ENCODE measurements around the gene EPHB2.
"Not testable (repeated sequence)": the region's sequence is repeated elsewhere in the genome, so short reads cannot be mapped to it uniquely, and the experiment has no call there.

Gene EPHB2

GRCh38 chr1:22710701-22711049 lies at the start of gene EPHB2:
EPHB2 (plus strand) TSS chr1:22710839; CDS start chr1:22710983, 144 bp downstream.
- peak; percentile 32 for DNase-seq

DNA sequence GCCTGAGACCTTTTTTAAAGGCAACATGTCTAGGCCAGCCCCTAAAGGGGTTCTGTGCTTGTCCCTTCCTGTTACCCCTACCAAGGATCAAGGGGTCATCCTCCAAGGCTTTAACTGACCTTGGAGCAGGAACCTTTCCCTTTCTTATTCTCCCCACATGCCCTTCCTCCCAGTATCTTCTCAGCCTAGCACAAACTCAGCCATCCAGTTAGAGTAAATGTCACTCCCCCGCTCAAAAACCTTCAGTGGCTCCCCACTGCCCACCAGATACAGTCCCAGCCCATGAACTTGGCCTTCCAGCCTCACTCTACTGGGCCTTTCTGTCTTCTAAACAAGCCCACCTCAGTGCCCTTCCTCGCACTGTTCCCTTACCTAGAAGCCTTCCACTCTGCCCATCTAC lies 48.8 kb upstream of the EPHB2 start:
- no peak for DNase-seq

GRCh38 chr1:22662318-22662717 lies 48.3 kb upstream of the EPHB2 start:
- DNase-seq: no peak

DNA sequence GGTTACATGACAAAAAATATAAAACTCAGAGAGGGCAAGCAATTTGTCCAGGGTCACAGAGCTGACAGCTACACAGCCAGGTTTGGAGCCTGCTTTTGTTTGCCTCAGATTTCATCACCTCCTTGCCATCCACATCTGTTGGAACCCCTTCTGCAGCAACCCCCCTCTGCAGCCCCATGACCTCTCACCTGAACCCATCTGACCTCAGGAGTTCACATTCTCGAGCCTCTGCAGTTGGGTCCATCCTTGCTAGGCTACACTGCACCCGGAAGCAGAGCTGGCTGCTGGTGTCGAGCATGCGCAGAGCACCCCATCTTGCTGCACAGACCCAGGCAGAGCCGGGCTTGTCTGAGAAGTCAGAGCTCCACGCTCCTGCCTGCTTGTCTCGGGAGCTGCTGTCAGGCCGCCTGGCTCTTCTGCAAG lies 47.6 kb upstream of the EPHB2 start:
- no peak for DNase-seq

DNA sequence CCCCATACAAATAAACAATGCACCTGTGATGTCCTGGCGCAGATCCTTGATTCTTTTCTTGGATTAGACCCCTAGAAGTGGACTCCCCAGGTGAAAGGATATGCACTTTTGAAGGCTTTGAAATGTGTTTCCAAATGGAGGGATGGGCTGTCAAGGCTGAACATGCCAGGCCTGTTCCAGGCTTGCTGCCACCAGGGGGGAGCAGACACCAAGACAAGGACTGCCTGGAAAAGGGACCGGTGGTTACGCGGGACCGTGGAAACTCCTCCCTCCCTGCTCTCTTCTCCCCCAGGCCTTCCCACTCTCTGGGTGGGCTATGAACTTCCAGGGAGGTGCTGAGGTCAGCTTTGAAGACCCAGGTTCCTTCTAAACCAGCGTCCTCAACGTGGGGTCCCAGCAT lies 44.9 kb upstream of the EPHB2 start:
- DNase-seq: no peak

- no peak for DNase-seq
Observed at GRCh38 chr1:22666412-22666811, 44.2 kb upstream of the EPHB2 start.

DNA sequence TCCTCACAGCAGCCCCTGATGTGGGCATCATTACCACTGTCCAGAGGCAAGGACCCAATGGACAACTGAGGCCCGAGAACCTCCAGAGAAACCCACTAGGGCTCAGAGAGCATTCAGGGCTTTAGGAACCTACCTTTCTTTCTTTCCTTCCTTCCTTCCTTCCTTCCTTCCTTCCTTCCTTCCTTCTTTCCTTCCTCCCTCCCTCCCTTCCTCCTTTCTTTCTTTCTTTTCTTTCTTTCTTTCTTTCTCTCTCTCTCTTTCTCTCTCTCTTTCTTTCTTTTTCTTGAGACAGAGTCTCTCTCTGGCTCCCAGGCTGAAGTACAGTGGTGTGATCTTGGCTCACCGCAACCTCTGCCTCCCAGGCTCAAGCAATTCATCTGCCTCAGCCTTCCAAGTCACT lies 41.8 kb upstream of the EPHB2 start:
- DNase-seq: not testable (repeated sequence)

DNA sequence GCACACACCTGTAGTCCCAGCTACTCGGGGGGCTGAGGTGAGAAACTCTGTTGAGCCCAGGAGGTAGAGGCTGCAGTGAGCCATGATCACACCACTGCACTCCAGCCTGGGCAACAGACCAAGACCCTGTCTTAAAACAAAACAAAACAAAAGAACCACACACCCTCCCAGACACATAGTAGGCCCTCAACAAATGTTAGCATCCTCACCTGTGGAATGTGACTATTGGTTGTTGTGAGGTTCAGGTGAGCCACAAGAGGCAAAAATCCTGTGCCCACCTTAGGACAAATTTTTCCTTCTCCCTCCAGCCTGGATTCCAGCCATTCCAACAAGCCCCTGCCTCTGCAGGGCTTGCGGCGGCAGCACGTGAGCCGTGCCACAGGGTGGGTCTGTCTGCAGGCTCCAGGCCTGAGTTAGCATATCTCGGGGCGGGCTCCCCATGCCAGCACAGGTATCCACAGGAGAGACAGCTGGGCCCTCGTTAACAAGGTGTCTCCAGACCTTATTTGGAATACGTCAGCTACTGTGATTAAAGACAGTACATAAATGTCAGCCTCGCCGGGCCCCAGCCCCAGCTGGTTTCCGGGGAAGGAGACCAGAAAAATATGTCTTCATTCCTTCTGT lies 40.2 kb upstream of the EPHB2 start:
- DNase-seq: no peak

DNA sequence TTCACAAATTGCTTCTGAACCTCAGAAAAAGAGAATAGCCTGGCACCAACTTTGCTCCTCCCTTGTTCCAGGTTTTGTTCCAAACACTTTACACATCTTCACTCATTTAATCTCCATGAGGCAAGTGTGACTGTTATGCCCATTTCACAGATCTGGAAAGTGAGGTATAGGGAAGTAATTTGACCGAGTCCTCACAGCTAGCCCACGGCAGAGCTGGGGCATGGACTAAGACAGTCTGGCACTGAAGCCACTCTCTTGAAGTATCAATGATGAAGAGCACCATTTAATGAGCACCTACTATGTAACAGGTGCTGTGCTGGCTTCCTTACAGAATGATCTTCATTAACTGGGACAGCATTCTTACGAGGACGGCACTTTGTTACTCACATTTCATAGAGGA lies 38.6 kb upstream of the EPHB2 start:
- DNase-seq: no peak

DNA sequence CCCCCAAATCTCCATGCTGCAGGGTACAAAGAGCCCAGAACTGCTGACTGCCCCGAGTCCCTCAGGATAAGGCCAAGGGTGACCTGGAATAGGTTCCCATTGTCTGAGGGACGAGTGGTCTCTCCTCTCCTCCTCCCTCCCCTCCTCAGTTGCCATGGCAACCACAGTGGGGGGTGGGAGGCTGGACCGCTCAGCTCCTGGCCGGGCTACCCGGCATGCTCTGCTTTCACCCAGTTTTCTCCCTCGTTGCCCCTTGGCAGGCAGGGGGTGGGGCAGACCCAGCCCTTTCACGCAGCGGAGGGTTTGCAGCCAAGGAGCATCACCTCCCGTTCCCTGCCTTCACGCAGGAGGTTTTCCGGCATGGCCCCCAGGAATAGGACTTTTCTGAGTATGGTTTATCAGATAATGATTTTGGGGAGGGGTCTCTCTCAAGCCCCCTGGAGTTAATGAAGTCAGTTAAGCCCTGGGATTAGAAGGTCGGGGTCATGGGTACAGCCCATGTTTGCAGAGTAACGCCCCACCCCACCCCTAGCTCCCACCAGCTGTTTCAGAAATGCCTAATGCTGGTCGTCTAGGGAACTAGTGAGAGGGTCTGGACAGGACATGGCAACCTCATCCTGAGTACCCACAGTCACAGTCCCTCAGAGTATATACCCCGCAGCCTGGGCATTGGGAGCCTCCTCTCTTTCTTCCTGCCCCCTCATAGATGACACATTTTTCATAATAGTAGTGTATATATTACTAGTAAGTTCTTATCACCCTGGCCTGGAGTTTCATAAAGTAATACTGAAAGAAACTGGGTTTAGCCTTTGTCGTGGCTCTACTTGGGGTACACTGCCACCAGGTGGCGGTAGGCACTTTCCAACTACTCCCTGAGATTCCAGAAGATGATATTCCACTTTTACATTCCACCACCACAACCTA lies 36.9 kb upstream of the EPHB2 start:
- DNase-seq: peak; percentile 16

DNA sequence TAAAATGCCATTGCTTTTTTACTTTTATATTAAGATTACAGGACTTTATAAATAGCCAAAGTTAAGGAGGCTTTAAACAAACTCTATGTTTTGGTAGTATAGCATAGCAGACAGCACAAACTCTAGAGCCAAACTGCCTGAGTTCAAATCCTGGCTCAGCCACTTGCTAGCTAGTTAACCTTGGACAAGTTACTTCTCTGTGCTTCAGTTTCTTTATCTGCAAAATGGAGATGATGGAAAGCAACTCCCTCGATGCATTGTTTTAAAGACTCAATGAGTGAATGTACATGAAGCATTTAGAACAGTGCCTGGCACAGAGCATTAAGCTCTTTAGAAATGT lies 36.3 kb upstream of the EPHB2 start:
- DNase-seq: no peak

DNA sequence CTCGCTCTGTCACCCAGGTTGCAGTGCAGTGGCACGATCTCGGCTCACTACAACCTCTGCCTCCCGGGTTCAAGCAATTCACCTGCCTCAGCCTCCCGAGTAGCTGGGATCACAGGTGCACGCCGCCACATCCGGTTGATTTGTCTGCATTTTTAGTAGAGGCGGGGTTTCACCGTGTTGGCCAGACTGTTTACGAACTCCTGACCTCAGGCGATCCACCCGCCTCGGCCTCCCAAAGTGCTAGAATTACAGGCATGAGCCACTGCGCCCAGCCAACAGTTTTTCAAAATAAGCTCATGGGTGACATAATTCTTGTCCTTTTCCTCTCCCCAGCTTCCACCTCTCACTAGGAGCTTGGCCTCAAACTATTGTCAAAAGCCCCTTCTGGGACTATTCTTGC lies 34.5 kb upstream of the EPHB2 start:
- not testable (repeated sequence) for DNase-seq

DNA sequence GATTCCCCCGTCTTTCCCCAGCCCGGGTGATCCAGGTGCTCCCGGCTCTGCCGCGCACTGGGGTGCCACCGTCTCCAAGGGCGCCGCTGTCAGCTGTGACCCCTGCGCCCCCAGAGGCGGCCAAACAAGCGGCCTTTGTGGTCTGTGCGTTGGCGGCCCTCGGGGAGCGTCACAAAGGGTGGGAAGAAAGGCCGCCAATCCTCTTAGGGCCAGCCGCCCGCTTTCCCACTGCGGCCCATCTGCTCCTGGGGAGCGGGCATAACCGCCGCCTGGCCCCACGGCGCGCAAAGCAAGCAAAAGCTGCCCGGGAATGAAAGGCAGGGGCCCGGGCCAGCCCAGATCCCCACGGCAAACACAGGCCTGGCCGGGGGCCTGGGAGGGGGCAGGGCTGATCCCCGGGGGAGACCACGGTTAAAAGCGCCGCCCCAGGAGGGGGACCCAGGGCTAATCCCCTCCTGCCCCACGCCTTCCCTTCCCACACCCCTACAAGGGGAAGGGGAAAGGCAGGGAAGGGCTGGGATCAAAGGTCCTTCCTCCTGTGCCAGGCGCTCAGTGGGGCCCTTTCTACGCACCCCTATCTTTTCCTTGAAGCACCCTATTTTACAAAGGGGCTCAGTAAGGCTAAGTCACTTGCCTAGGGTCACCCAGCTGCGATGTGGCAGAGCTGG lies 33.6 kb upstream of the EPHB2 start:
- no peak for DNase-seq

- DNase-seq: no peak
Observed at GRCh38 chr1:22677931-22678896, 32.4 kb upstream of the EPHB2 start.

- no peak for DNase-seq
Observed at GRCh38 chr1:22680726-22681125, 29.9 kb upstream of the EPHB2 start.

DNA sequence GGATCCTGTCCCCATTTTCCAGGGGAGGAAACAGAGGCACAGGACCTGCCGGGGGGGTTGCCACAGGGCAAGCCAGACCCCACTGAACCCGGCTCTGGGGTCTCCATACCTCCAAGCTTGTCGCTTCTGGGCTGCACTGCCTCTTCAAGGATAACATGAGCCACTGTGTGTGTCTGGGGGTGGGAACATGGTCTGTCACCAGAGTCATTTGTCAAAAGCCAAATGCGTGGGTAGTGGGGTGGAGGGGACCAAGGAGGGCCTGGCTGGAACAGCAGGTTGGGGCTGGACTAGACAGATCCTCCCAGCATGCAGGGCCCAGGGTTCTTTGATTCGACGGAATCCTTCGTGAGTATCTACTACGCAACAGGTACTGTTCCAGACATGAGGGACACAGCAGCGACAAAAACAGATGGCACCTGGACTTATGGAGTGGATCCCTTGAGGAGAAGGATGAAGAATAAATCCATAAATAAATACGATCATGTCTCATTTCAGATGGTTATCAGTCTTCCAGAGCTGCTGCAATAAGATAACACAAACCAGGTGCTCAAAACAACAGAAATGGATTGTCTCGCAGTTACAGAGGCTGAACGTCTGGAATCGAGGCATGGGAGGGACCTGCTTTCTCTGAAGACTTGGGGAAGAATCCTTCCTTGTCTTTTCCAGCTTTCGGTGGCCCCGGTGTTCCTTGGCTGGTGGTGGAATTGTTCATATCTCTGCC lies 28.9 kb upstream of the EPHB2 start:
- DNase-seq: no peak

DNA sequence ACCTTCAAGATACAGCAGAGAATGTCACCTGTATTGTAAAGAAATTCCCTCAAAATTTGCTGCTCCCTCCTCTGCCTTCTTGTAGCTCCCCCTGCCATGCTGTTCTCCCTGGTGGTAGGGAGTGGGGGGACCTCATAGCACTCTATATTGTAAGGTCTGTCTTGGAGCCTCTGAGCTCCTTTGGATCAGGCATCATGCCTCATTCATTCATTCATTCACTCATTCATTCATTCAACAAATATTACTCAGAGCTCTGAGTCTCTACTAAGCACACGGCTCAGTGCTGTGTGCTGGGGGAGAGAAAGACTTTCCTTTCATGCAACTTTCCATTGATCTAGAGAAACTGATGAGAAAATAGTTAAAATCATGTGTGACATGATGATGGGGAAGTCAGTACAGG lies 27.1 kb upstream of the EPHB2 start:
- no peak for DNase-seq

DNA sequence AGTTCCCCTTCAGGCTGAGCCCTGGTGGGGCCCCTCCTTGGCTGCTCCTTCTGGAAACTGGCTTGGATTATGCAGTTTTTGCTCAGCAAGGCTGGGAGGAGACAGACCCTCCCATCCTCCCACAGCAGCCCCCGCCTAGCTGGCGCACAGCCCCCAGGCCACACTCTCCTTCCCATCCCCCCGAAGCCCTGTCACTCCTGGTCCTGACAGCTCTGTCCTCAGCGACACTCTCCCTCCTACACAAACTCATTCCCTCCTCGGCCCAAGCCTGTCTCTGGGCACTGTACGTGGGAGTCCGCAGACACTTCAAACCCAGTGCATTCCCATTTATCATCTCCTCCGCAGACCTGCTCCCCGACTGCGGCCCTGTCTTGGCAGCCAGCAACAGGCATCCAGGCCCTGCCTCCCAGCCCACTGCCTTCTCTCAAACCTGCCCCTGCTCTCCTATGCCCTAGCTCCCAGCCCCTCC lies 25.0 kb upstream of the EPHB2 start:
- no peak for DNase-seq

DNA sequence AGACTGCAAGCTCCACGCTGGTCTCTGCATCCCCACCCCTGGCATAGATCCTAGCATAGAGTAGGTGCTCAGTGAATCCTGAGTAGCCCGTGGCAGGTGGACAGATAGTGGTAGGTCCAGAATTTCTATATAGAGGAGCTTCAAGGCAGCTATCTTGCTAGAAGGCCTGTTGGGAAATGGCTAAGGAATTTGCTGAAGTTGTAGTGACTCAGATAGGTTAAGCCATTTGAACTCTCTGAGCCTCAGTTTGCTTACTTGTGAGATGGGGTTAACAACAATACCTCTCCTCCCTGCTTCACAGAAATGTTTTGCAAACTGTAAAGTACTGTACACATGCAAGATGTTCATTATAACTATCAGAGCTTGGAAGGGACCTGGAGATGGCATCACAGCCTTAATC lies 23.4 kb upstream of the EPHB2 start:
- no peak for DNase-seq

DNA sequence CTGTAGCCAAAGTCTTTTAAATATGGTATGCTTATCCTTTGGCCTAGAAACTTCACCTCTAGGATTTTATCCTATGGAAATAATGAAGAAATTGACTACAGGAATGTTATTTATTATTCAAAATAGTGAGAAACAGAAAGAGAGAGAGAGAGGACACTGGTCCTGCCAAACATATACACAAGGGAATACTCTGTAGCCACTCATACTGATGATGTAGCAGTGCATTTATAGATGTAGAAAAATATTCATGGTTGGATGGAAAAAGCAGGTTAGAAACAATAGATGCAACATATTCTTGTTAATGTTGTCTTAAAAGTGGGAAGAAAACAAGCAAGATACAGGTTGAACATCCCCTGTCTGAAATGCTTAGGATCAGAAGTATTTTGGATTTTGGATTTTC lies 22.2 kb upstream of the EPHB2 start:
- no peak for DNase-seq

DNA sequence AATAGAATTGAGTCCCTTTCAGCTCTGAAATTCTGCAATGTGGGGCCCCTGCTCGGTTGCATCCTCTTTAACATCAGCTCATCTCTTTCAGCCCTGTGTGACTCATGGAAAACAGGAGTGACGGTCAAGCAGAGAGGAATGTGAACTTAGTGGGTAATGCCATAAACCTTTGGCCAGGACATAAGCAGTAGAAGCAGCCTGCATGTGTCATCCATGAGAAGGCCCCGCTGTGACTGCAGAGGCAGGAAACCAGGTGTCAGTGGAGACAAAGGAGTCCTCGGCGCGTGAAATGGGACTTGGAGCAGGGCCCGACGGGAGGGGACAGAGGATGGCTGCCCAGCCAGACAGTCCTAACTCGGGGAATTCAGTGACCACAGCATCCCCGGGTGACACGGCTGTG lies 21.1 kb upstream of the EPHB2 start:
- no peak for DNase-seq
